NCI-H774 (cell line): Measurements from ENCODE around the gene NFASC.

Source experiments
- DNase-seq: peaks from one replicate; lab custom pipeline; 2025; lab: John Stamatoyannopoulos, UW

Gene NFASC

GRCh38 chr1:204959836-204960235 is 89.2 kb downstream of the NFASC start:
- DNase-seq: no peak

- DNase-seq: no peak
These were observed 89.9 kb downstream of the NFASC start for GRCh38 chr1:204960306-204961125.

- no peak for DNase-seq
These were observed 91.2 kb downstream of the NFASC start for GRCh38 chr1:204961765-204962419.

- DNase-seq: no peak
These were observed 92.3 kb downstream of the NFASC start for GRCh38 chr1:204962742-204963632.

GRCh38 chr1:204967451-204967850 is 96.8 kb downstream of the NFASC start:
- no peak for DNase-seq

- DNase-seq: no peak
These were observed 97.5 kb downstream of the NFASC start for GRCh38 chr1:204968135-204968534.

- DNase-seq: no peak
These were observed 98.3 kb downstream of the NFASC start for GRCh38 chr1:204968951-204969350.

GRCh38 chr1:204970937-204971336 is 100.3 kb downstream of the NFASC start:
- DNase-seq: no peak

- DNase-seq: no peak
These were observed 101.1 kb downstream of the NFASC start for GRCh38 chr1:204971517-204972336.

GRCh38 chr1:204972426-204972825 is 101.8 kb downstream of the NFASC start:
- no peak for DNase-seq

GRCh38 chr1:204973449-204973848 is 102.8 kb downstream of the NFASC start:
- no peak for DNase-seq

- no peak for DNase-seq
These were observed 103.7 kb downstream of the NFASC start for GRCh38 chr1:204974327-204974726.

GRCh38 chr1:204975021-204975420 is 104.4 kb downstream of the NFASC start:
- no peak for DNase-seq

GRCh38 chr1:204975568-204976235 is 105.0 kb downstream of the NFASC start:
- DNase-seq: no peak

- no peak for DNase-seq
These were observed 106.0 kb downstream of the NFASC start for GRCh38 chr1:204976646-204977045.

- DNase-seq: no peak
These were observed 106.7 kb downstream of the NFASC start for GRCh38 chr1:204977318-204977717.

GRCh38 chr1:204978782-204979181 is 108.1 kb downstream of the NFASC start:
- DNase-seq: no peak

- DNase-seq: no peak
These were observed 108.6 kb downstream of the NFASC start for GRCh38 chr1:204979306-204979705.

GRCh38 chr1:204979891-204980649 is 109.4 kb downstream of the NFASC start:
- DNase-seq: no peak

GRCh38 chr1:204980840-204981405 is 110.3 kb downstream of the NFASC start:
- DNase-seq: no peak
